ENCODE data around the gene CDC25C. TPM values are rescaled to one million over a fixed set of nuclear protein-coding genes. Genes with fewer than 3 reads are reported as not detected.

Gene CDC25C
- total RNA-seq, 1 experiment from 2014 or later = 13.4 TPM

DNA sequence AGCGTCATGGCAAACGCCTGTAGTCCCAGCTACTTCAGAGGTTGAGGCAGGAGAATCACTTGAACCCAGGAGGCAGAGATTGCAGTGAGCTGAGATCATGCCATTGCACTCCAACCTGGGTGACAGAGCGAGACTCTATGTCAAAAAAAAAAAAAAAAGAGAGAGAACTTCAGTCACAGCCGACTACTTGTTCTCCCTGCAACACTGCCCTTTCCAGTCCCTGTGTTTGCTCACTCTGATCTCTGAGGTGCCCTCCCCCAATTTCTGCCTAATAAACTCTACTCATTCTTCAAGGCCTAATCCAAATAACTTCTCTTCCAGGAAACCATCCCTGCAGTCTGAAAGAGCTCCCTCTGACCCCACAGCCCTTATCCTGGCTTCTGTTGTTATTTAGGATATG, 85.3 kb downstream of the CDC25C start:
- DNase-seq (ENCODE audit: low read depth) = no peak
- in situ Hi-C loops (cut with HindIII; ENCODE audit: low pct_unique_long_range_greater_than_20kb, low sequenced_read_pairs) = no loop called here

DNA sequence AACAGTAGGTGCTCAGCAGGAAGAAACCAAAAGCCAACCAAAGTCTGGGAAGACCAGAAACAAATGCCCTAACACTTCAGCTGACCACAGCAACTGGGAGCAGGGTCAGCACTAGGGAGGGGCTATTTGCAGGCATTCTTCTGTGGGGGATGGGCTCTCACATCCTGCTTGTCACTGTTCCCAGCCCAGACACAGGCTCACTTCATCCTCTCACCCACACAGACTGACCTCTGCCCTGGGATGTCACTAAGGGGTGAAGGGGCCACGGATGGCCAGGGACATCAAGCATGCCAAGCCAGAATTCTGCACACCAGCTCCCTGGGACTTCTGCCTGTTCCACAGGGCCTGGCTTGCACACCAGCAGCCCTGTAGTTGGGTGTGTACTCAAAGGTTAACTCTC, 85.9 kb downstream of the CDC25C start:
- in situ Hi-C loops (cut with HindIII; ENCODE audit: low pct_unique_long_range_greater_than_20kb, low sequenced_read_pairs) = no loop called here
- DNase-seq (ENCODE audit: low read depth) = no peak

DNA sequence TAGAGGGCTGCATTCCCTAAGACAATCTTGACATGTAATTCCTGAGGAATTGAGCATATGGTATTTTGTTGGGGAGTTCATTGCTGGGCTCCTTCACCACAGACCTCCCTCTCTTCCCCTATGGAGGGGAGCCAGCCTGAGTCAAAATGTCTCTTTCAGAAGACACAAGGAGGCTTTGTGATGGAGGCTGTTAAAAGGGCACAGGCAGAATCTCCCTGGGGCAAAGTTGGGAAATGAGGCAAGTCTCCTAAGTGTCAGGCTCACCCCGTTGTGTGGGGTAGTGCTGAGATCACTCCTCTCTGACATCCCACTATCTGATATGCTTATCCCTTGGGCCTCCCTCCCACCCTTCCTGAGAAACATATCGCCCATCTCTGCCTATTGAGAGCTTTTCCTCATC, 87.8 kb downstream of the CDC25C start:
- in situ Hi-C loops (cut with HindIII; ENCODE audit: low pct_unique_long_range_greater_than_20kb, low sequenced_read_pairs) = no loop called here
- no peak for DNase-seq (ENCODE audit: low read depth)

DNA sequence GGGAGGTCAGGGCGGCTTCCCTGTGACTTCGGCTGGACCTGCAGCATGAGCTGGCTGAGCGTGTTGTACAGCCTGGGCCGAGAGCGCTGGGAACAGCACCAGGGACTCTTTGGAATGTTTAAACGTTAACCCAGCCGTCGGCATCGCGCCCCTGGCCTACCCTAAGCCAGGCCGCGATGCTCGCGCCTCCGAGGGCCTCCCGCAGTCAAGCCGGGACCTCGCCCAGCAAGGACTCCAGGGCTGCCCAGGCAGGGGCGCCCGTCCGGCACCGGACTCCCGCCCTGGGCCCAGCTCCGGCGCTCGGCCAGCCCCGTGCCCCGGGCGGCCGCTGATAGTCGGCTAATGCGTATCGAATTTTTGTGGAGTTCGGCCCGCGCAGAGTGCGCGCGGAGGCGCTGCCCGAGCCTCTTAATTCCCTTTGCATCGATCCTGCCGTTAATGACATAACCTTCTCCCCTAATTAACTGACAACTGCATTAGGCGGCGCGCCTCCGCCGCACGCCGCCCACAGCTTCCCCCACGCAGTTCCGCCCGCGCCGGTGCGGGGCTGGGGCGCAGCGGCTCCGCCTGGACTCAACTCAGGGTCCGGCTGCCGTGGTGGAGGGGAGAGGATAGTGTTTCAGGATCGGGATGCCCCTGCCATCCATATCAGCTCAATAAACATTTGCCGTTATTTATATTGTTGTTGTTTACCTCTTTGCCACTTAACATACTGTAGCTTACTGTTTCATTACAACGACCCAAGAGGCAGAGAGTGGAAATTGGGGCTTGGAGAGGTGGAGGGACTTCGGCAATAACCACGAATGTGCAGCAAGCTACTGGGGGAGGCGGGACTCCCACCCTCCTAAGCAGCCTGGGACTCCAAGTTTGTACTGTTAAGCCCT, 89.7 kb downstream of the CDC25C start:
- no peak for DNase-seq (ENCODE audit: low read depth)
- in situ Hi-C loops (cut with HindIII; ENCODE audit: low pct_unique_long_range_greater_than_20kb, low sequenced_read_pairs) = no loop called here

DNA sequence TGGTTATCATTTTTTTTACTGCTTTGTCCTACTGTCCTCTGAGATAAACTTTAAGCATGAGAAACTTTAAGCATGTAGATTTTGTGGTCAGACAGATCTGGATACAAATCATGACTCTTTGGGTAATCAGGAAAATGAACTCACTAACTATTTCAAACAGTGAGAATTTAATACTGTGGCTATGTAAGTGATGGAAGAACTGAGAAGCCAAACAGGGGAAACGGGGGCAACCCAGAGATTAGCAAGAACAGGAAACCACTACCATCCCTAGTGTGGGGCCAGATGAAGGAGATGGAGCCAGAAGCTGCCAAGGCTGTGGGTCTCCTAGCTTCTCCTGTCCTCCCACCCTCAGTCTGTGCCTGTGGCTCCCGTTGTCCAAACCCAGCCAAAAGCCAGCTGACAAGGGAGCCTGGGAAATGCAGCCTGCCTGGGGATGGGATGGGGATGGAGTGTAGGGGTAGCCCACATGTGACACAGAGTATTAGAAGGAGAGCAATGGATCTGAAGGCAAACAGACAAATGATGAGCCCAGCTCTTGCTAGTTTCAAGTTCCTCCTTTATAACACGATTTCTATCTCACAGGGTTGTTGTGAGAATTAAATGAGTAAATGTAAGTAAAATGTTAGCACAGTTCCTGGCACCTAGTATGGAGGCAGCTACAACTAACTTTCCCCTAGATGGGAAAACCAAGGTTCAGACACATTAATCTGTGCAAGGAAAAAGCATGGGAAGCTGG, 90.8 kb downstream of the CDC25C start:
- no peak for DNase-seq (ENCODE audit: low read depth)
- in situ Hi-C loops (cut with HindIII; ENCODE audit: low pct_unique_long_range_greater_than_20kb, low sequenced_read_pairs) = no loop called here

DNA sequence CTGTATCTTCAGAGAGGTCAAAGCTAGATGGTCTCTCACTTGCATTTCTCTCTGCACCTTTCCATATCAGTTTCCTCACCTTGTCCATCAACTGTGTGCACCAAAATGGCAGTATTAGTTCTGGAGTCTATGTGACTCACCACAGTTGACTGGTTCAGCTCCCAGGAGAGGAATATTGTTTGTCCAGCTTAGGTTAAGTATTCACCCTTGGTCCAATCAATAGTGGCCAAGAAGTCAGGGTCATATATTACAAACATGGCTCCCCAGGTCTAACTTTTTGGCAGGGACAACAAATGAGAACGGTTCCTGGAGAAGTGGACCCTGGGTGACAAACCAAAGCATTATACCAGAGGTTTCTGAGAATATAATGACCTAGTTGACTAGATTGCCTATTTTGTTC, 93.6 kb downstream of the CDC25C start:
- in situ Hi-C loops (cut with HindIII; ENCODE audit: low pct_unique_long_range_greater_than_20kb, low sequenced_read_pairs) = no loop called here
- DNase-seq (ENCODE audit: low read depth) = no peak

Other genes starting within 250 kb of the CDC25C start
- not detected in 2 replicates for gene WNT8A, start 247.8 kb downstream of the CDC25C start, total RNA-seq (2014; rRNA removed; shearing (Covaris generic); ENCODE audit: low replicate concordance)
- not detected in 2 replicates for gene NME5, start 192.4 kb downstream of the CDC25C start, total RNA-seq (2014; rRNA removed; shearing (Covaris generic); ENCODE audit: low replicate concordance)
- 47.4 and 61.5 TPM in 2 replicates for gene BRD8, start 153.2 kb downstream of the CDC25C start, total RNA-seq (2014; rRNA removed; shearing (Covaris generic); ENCODE audit: low replicate concordance)
- 33.1 and 43.9 TPM in 2 replicates for gene KIF20A, start 152.7 kb downstream of the CDC25C start, total RNA-seq (2014; rRNA removed; shearing (Covaris generic); ENCODE audit: low replicate concordance)
- gene CDC23, start 118.5 kb downstream of the CDC25C start, total RNA-seq (2014; rRNA removed; shearing (Covaris generic); ENCODE audit: low replicate concordance) = 16.0 and 17.6 TPM in 2 replicates
- gene GFRA3, start 57.2 kb downstream of the CDC25C start, total RNA-seq (2014; rRNA removed; shearing (Covaris generic); ENCODE audit: low replicate concordance) = not detected in 2 replicates
- 12.9 and 16.6 TPM in 2 replicates for gene FAM53C, start 6.5 kb upstream of the CDC25C start, total RNA-seq (2014; rRNA removed; shearing (Covaris generic); ENCODE audit: low replicate concordance)
- 16.8 and 16.9 TPM in 2 replicates for gene KDM3B, start 20.9 kb upstream of the CDC25C start, total RNA-seq (2014; rRNA removed; shearing (Covaris generic); ENCODE audit: low replicate concordance)
- 1.5 and 8.9 TPM in 2 replicates for gene REEP2, start 107.3 kb upstream of the CDC25C start, total RNA-seq (2014; rRNA removed; shearing (Covaris generic); ENCODE audit: low replicate concordance)
- 0.75 and 1.0 TPM in 2 replicates for gene EGR1, start 133.7 kb upstream of the CDC25C start, total RNA-seq (2014; rRNA removed; shearing (Covaris generic); ENCODE audit: low replicate concordance)
- 45.2 and 68.5 TPM in 2 replicates for gene ETF1, start 211.4 kb upstream of the CDC25C start, total RNA-seq (2014; rRNA removed; shearing (Covaris generic); ENCODE audit: low replicate concordance)
- gene HSPA9, start 243.6 kb upstream of the CDC25C start, total RNA-seq (2014; rRNA removed; shearing (Covaris generic); ENCODE audit: low replicate concordance) = 234 and 247 TPM in 2 replicates

Measured in Caki2 (cell line).